PFSK-1 (cell line): Measurements from ENCODE around the gene FAM163B.

ENCODE experiments used
- FOXP2 ChIP-seq: optimal IDR thresholded peaks from 2 replicates; pipeline ENCODE3; 2011; ENCODE audit warnings: borderline replicate concordance, control low read depth, inconsistent platforms; ENCODE audit not compliant: insufficient read depth; ENCODE audit errors: extremely low read length, extremely low read depth
- POLR2AphosphoS5 ChIP-seq: IDR thresholded peaks from 2 replicates; pipeline ENCODE4 v1.6.1; 2012; ENCODE audit warnings: low read depth, mild to moderate bottlenecking, control low read depth, low read length, moderate library complexity
- REST ChIP-seq, 2 experiments: IDR thresholded peaks; 2 replicates each; pipeline versions ENCODE4 v1.6.1 to v1.8.0; 2011 to 2012; ENCODE audit warnings: low read depth in 2 of 2, low read length in 2 of 2, control low read depth in 1 of 2, inconsistent platforms in 1 of 2, mild to moderate bottlenecking in 1 of 2, moderate library complexity in 1 of 2; ENCODE audit not compliant: insufficient read depth in 1 of 2
- SIN3A ChIP-seq: IDR thresholded peaks from 2 replicates; pipeline ENCODE4 v1.6.1; 2012; ENCODE audit warnings: mild to moderate bottlenecking, low read length, moderate library complexity, borderline replicate concordance; ENCODE audit not compliant: insufficient read depth
- TAF1 ChIP-seq: IDR thresholded peaks from 2 replicates; pipeline ENCODE4 v1.6.1; 2012; ENCODE audit warnings: low read length, control low read depth, borderline replicate concordance; ENCODE audit not compliant: insufficient read depth

GRCh38 chr9:133572821-133573361, 36.3 kb downstream of the FAM163B start:
- TF ChIP-seq POLR2AphosphoS5: no peak
- TF ChIP-seq SIN3A: no peak
- no peak for TF ChIP-seq TAF1
- no peak for TF ChIP-seq REST (IDR thresholded peaks at IDR 0.05; ENCODE audit: insufficient read depth in 1 of 2, low read depth in 2 of 2, low read length in 2 of 2)
- TF ChIP-seq FOXP2: no peak
